Stimulated activated CD8-positive, alpha-beta memory T cell treated with anti-CD3 and anti-CD28 coated beads, Interleukin-2, amount 100 ng/mL, for 1 hour (primary cell): ENCODE data around the gene DDX39A.
"Not testable (repeated sequence)": the region's sequence is repeated elsewhere in the genome, so short reads cannot be mapped to it uniquely, and the experiment has no call there.

ENCODE experiments used
- DNase-seq, 2 donors: peaks; one replicate each; pipeline ENCODE4 v3.0.0-alpha.2; 2020; ENCODE audit warnings: low read depth in 2 of 2

Gene DDX39A

GRCh38 chr19:14385492-14385891 is 33.6 kb downstream of the DDX39A start:
- no peak for DNase-seq

GRCh38 chr19:14383661-14384555 is 35.2 kb downstream of the DDX39A start:
- peak; percentile 57 to 58 for DNase-seq

GRCh38 chr19:14381689-14382474 is 37.3 kb downstream of the DDX39A start:
- DNase-seq = peak; percentile 44 to 63

GRCh38 chr19:14379294-14380065 is 39.7 kb downstream of the DDX39A start:
- no peak for DNase-seq

DNA sequence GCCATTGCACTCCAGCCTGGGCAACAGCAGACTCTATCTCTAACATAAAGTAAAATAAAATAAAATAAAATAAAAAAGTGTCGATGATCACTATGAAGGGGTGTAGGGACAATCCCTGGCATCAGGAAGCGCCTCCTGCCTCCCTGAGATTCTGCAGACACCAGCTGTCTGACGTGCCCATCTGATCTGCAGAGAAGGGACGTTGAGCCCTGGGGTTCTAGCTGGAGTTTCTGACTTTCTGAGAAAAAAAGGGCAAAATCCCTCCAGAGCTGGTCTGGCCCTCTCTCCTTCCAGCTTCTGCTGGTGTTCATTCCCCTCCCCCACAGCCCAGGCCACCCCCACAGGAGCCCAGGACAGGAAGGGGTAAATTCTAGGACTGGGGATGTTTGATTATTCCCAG is 40.3 kb downstream of the DDX39A start:
- DNase-seq = no peak

DNA sequence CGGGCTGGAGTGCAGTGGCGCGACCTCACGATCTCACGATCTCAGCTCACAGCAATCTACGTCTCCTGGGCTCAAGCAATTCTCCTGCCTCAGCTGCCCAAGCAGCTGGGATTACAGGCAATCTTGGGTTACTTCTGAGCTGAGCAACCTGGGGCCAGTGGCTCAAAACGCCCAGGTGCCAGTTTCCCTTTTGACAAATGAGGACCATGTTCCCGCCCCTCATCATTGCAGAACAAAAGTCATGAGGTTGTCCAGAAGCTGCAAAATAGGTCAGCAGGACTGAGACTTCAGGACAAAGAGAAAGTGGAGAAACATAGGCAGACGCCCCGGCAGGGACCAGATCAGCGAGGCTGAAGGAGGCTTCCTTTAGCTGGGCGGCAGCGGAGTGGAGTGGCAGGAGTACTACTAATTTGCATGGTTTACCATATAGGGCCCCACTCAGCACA is 41.2 kb downstream of the DDX39A start:
- DNase-seq = no peak

DNA sequence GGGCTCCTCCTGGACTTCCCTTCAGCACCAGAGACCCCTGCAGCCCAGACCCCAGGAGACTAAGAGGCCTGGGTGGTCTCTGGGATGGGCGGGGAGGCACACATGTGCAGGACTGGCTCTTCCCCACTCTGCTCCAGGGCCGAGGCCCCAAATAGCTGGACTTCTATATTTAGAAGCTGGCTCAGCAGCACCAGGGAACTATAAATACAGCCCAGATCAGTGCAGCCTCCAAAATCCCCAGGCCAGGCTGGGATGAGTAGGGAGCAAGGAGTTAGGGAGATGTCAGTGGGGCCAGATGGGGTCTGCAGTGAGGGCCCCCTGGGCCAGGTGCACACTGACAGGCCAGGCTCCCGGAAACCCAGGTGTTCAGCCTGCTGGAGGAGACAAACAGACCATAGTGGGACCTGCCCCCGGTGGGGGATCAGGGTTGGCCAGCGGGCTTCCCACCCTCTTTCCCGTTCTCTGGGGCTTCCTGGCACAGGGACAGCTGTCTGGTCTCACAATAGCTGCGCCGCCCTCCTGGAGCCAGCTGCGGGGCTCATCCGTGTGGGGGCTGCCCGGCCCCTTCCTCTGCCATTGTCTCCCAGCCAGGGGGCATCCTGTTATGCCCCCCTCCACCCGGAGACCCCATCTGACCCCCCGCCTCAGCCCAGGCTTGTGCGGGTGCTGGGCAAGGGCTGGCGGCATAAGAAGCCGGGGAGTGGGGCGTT is 43.4 kb downstream of the DDX39A start:
- no peak for DNase-seq

GRCh38 chr19:14375055-14375581 is 44.0 kb downstream of the DDX39A start:
- DNase-seq = peak; percentile 60 to 63

GRCh38 chr19:14374313-14374712 is 44.8 kb downstream of the DDX39A start:
- DNase-seq = not testable (repeated sequence)

- DNase-seq = not testable (repeated sequence)
These were observed 46.6 kb downstream of the DDX39A start for GRCh38 chr19:14372384-14373077.

DNA sequence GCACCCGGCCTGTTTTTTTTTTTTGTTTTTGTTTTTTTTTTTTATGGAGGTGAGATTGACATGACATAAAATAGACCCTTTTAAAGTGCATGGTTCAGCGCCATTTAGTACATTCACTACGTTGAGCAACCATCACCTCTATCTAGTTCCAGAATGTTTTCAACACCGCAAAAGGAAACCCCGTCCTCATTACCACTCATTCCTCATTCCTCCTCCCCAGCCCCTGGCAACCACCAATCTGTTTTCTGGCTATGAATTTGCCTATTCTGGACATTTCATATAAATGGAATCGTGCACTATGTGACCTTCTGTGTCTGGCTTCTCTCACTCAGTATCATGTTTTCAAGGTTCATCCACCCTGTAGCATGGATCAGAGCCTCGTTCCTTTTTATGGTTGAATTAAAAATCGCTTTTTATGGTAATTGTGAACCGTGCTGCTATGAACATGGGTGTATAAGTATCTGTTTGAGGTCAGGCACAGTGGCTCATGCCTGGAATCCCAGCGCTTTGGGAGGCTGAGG is 47.8 kb downstream of the DDX39A start:
- DNase-seq = no peak

DNA sequence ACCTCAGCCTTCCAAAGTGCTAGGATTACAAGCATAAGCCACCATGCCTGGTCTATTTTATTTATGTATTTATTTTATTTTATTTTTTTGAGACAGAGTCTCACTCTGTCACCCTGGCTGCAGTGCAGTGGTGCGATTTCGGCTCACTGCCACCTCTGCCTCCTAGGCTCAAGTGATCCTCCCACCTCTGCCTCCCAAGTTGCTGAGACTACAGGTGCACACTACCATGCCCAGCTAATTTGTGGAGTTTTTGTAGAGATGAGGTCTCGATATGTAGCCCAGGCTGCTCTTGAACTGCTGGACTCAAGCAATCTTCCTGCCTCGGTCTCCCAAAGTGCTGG is 48.2 kb downstream of the DDX39A start:
- no peak for DNase-seq

GRCh38 chr19:14370169-14370939 is 48.8 kb downstream of the DDX39A start:
- no peak for DNase-seq

GRCh38 chr19:14369399-14370168 is 49.6 kb downstream of the DDX39A start:
- DNase-seq = peak; percentile 72 to 76

DNA sequence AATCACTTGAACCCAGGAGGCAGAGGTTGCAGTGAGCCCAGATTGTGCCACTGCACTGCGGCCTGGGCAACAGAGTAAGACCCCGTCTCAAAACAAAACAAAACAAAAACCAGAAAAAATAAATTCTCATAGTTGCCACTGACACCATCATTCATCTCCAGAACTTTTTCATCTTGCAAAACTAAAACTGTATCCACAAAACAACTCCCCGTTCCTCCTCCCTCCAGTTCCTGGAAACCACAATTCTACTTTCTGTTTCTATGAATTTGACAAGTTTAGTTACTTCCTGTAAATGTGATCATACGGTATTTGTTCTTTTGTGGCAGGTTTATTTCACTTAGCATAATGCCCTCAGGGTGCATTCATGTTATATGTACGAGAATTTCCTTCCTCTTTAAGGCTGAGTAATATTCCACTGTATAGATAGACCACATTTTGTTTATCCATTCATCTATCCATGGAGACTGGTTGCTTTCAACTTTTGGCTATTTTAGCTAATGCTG is 51.1 kb downstream of the DDX39A start:
- DNase-seq = no peak

DNA sequence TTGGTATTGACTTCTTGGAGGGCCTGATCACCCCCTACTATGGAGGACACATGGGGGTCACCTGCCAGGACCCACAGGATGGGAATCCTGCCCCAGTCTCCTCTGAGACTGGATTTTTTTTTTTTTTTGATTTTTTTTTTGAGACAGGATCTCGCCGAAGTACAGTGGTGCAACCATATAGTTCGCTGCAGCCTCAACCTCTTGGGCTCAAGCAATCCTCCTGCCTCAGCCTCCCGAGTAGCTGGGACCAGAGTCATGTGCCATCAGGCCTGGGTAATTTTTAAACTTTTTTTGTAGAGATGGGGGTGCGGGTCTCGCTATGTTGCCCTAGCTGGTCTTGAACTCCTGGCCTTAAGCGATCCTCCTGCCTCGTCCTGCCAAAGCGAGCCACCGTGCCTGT is 52.1 kb downstream of the DDX39A start:
- no peak for DNase-seq

GRCh38 chr19:14366529-14366928 is 52.6 kb downstream of the DDX39A start:
- DNase-seq = peak; percentile 69 to 76

- DNase-seq = not testable (repeated sequence)
These were observed 55.1 kb downstream of the DDX39A start for GRCh38 chr19:14364098-14364443.
